Activated CD8-positive, alpha-beta memory T cell treated with anti-CD3 and anti-CD28 coated beads, Interleukin-2, amount 10 ng/mL, durations not matched to agents 7 days and 5 days (primary cell): ENCODE data around the gene ZNF836. TPM values are rescaled to one million over a fixed set of nuclear protein-coding genes. Genes with fewer than 3 reads are reported as not detected.

Experiments
- ATAC-seq: fragments of 150-1000 bp; cut with Tn5 transposase; one replicate; pipeline ENCODE4 v1.10.0; 2021; ENCODE audit warnings: moderate library complexity
- CTCF ChIA-PET: fragments of 350-600 bp; sonication (Branson Sonifier 250); formaldehyde crosslinking; loops from one replicate; lab custom pipeline; 2021; ENCODE audit warnings: antibody characterized with exemption; lab: Charles Lee
- DNase-seq: peaks from one replicate; pipeline ENCODE4 v3.0.0-alpha.2; 2020
- H3K27ac Mint-ChIP-seq: one replicate; pipeline ENCODE4 v1.8.0; 2021; ENCODE audit warnings: mild to moderate bottlenecking, mixed read lengths
- H3K27me3 Mint-ChIP-seq: one replicate; pipeline ENCODE4 v1.8.0; 2021; ENCODE audit warnings: mixed read lengths
- H3K36me3 Mint-ChIP-seq: one replicate; pipeline ENCODE4 v1.8.0; 2021; ENCODE audit warnings: mild to moderate bottlenecking, mixed read lengths
- H3K4me1 Mint-ChIP-seq: one replicate; pipeline ENCODE4 v1.8.0; 2021; ENCODE audit warnings: mixed read lengths
- H3K4me3 Mint-ChIP-seq: one replicate; pipeline ENCODE4 v1.8.0; 2021; ENCODE audit warnings: mild to moderate bottlenecking, moderate library complexity, mixed read lengths
- H3K9me3 Mint-ChIP-seq: one replicate; pipeline ENCODE4 v1.8.0; 2022; ENCODE audit warnings: low read depth, mixed read lengths
- total RNA-seq, 2 experiments: library from RNA; stranded (reverse); gene quantifications; one replicate each; pipeline ENCODE4 v1.2.3, GENCODE V29; 2021

Gene ZNF836
- total RNA-seq, 2 experiments from 2014 or later = 12.6 to 14.6 TPM

- ATAC-seq = no peak
- CTCF ChIA-PET = no interaction called here
- H3K9me3 Mint-ChIP-seq = peaks cover 60% of the 10 kb centered on the region
- H3K27ac Mint-ChIP-seq = no peak overlapping the region
- H3K4me1 Mint-ChIP-seq = no peaks in the 10 kb centered on the region
- no peak for DNase-seq
- H3K4me3 Mint-ChIP-seq = no peak overlapping the region
- peaks cover 75% of the 10 kb centered on the region for H3K36me3 Mint-ChIP-seq
- H3K27me3 Mint-ChIP-seq = no peaks in the 10 kb centered on the region
These were observed 15.6 kb downstream of the ZNF836 start for GRCh38 chr19:52155596-52156359.

- Mint-ChIP-seq H3K36me3 (peaks cover 33% of the 10 kb centered on the region), H3K9me3 (peaks cover 37% of the 10 kb centered on the region), H3K4me1 (no peaks in the 10 kb centered on the region), H3K27me3 (no peaks in the 10 kb centered on the region), H3K4me3 (no peak overlapping the region), H3K27ac (no peak overlapping the region)
- DNase-seq (no peak), ATAC-seq (no peak)
- CTCF ChIA-PET = no interaction called here
These were observed 23.2 kb downstream of the ZNF836 start for GRCh38 chr19:52148256-52148655.

GRCh38 chr19:52142001-52142595 is 29.3 kb downstream of the ZNF836 start:
- H3K27ac Mint-ChIP-seq = no peak overlapping the region
- H3K4me3 Mint-ChIP-seq = no peak overlapping the region
- H3K9me3 Mint-ChIP-seq = peaks cover 26% of the 10 kb centered on the region
- ATAC-seq (no peak), DNase-seq (no peak)
- CTCF ChIA-PET = no interaction called here
- H3K4me1 Mint-ChIP-seq = peaks cover 18% of the 10 kb centered on the region
- no peaks in the 10 kb centered on the region for H3K27me3 Mint-ChIP-seq
- peaks cover 20% of the 10 kb centered on the region for H3K36me3 Mint-ChIP-seq

GRCh38 chr19:52141203-52141602 is 30.2 kb downstream of the ZNF836 start:
- Mint-ChIP-seq H3K27ac (no peak overlapping the region), H3K9me3 (peaks cover 29% of the 10 kb centered on the region), H3K36me3 (peaks cover 24% of the 10 kb centered on the region), H3K27me3 (no peaks in the 10 kb centered on the region), H3K4me3 (no peak overlapping the region), H3K4me1 (peaks cover 18% of the 10 kb centered on the region)
- CTCF ChIA-PET = interaction anchor here (0.9 to 3.5 kb wide), 2 partner anchors 96 to 107 kb away, joined by 3 to 28 read pairs; no protein-coding TSS in a partner anchor
- ATAC-seq = no peak
- DNase-seq = no peak

- no peak for DNase-seq
- H3K4me1 Mint-ChIP-seq = peaks cover 18% of the 10 kb centered on the region
- peak; percentile 98 for ATAC-seq
- peak overlapping the region; percentile 98 for H3K4me3 Mint-ChIP-seq
- no peaks in the 10 kb centered on the region for H3K27me3 Mint-ChIP-seq
- CTCF ChIA-PET = interaction anchor here (0.9 to 3.5 kb wide), 4 partner anchors 22 to 108 kb away, joined by 3 to 28 read pairs (median 4); partner anchors contain the start of gene ZNF836
- peaks cover 30% of the 10 kb centered on the region for H3K9me3 Mint-ChIP-seq
- H3K27ac Mint-ChIP-seq = peak overlapping the region; percentile 96
- peaks cover 29% of the 10 kb centered on the region for H3K36me3 Mint-ChIP-seq
These were observed 31.2 kb downstream of the ZNF836 start for GRCh38 chr19:52140032-52140710.

GRCh38 chr19:52139252-52140031 is 32.0 kb downstream of the ZNF836 start, which contains the start of gene ZNF616:
Gene ZNF616, minus strand, starts transcription at chr19:52139938. Its CDS starts 9,426 bp downstream, at chr19:52130512.
- H3K4me3 Mint-ChIP-seq = peak within 1 kb of the TSS; percentile 98
- H3K27me3 Mint-ChIP-seq = no peaks in the 10 kb centered on the region
- ATAC-seq = peak; percentile 82
- DNase-seq = peak; percentile 97
- CTCF ChIA-PET = interaction anchor here (0.7 to 3.5 kb wide), 4 partner anchors 32 to 147 kb away, joined by 3 to 28 read pairs (median 4); partner anchors contain the start of gene ZNF836
- peaks cover 32% of the 10 kb centered on the region for H3K9me3 Mint-ChIP-seq
- H3K27ac Mint-ChIP-seq = peak within 1 kb of the TSS; percentile 96
- H3K36me3 Mint-ChIP-seq = peaks cover 34% of the 10 kb centered on the region
- H3K4me1 Mint-ChIP-seq = peaks cover 18% of the 10 kb centered on the region

GRCh38 chr19:52138983-52139251 is 32.5 kb downstream of the ZNF836 start:
- Mint-ChIP-seq H3K9me3 (peaks cover 33% of the 10 kb centered on the region), H3K27me3 (no peaks in the 10 kb centered on the region), H3K27ac (peak overlapping the region; percentile 96), H3K4me3 (peak overlapping the region; percentile 98), H3K36me3 (peaks cover 39% of the 10 kb centered on the region), H3K4me1 (peaks cover 18% of the 10 kb centered on the region)
- CTCF ChIA-PET = interaction anchor here (0.9 to 3.5 kb wide), 2 partner anchors 98 to 147 kb away, joined by 3 to 28 read pairs; no protein-coding TSS in a partner anchor
- no peak for DNase-seq
- ATAC-seq = no peak

- H3K9me3 Mint-ChIP-seq = peaks cover 33% of the 10 kb centered on the region
- peak overlapping the region; percentile 98 for H3K4me3 Mint-ChIP-seq
- no peak for ATAC-seq
- peaks cover 42% of the 10 kb centered on the region for H3K36me3 Mint-ChIP-seq
- no peaks in the 10 kb centered on the region for H3K27me3 Mint-ChIP-seq
- peak; percentile 41 for DNase-seq
- H3K4me1 Mint-ChIP-seq = peaks cover 18% of the 10 kb centered on the region
- CTCF ChIA-PET = interaction anchor here (0.9 to 3.5 kb wide), 2 partner anchors 98 to 148 kb away, joined by 3 to 28 read pairs; no protein-coding TSS in a partner anchor
- H3K27ac Mint-ChIP-seq = peak overlapping the region; percentile 96
These were observed 33.0 kb downstream of the ZNF836 start for GRCh38 chr19:52138278-52138982.

- Mint-ChIP-seq H3K27ac (no peak overlapping the region), H3K27me3 (no peaks in the 10 kb centered on the region), H3K9me3 (peaks cover 60% of the 10 kb centered on the region), H3K4me3 (no peak overlapping the region), H3K4me1 (no peaks in the 10 kb centered on the region), H3K36me3 (peaks cover 89% of the 10 kb centered on the region)
- ATAC-seq (no peak), DNase-seq (no peak)
- CTCF ChIA-PET = no interaction called here
These were observed 51.1 kb downstream of the ZNF836 start for GRCh38 chr19:52120286-52120685.

- H3K9me3 Mint-ChIP-seq = peaks cover 73% of the 10 kb centered on the region
- H3K27me3 Mint-ChIP-seq = no peaks in the 10 kb centered on the region
- CTCF ChIA-PET = no interaction called here
- H3K36me3 Mint-ChIP-seq = peaks cover 61% of the 10 kb centered on the region
- no peak overlapping the region for H3K4me3 Mint-ChIP-seq
- no peak overlapping the region for H3K27ac Mint-ChIP-seq
- no peaks in the 10 kb centered on the region for H3K4me1 Mint-ChIP-seq
- ATAC-seq (no peak), DNase-seq (no peak)
These were observed 55.8 kb downstream of the ZNF836 start for GRCh38 chr19:52115526-52116053.

GRCh38 chr19:52114691-52115090 is 56.7 kb downstream of the ZNF836 start:
- CTCF ChIA-PET = no interaction called here
- no peak overlapping the region for H3K4me3 Mint-ChIP-seq
- H3K36me3 Mint-ChIP-seq = peaks cover 54% of the 10 kb centered on the region
- H3K27ac Mint-ChIP-seq = no peak overlapping the region
- no peaks in the 10 kb centered on the region for H3K4me1 Mint-ChIP-seq
- ATAC-seq = no peak
- no peak for DNase-seq
- peaks cover 70% of the 10 kb centered on the region for H3K9me3 Mint-ChIP-seq
- no peaks in the 10 kb centered on the region for H3K27me3 Mint-ChIP-seq

GRCh38 chr19:52112624-52113023 is 58.8 kb downstream of the ZNF836 start:
- peaks cover 35% of the 10 kb centered on the region for H3K36me3 Mint-ChIP-seq
- H3K27me3 Mint-ChIP-seq = no peaks in the 10 kb centered on the region
- H3K9me3 Mint-ChIP-seq = peaks cover 63% of the 10 kb centered on the region
- CTCF ChIA-PET = no interaction called here
- DNase-seq (no peak), ATAC-seq (no peak)
- H3K4me3 Mint-ChIP-seq = no peak overlapping the region
- no peaks in the 10 kb centered on the region for H3K4me1 Mint-ChIP-seq
- no peak overlapping the region for H3K27ac Mint-ChIP-seq
